ENCODE data around the gene RAD51B.

The RAD51B gene

GRCh38 chr14:68223631-68224030 lies 404.1 kb downstream of the RAD51B start:
- no peaks in the 10 kb centered on the region for H3K27me3 ChIP-seq (replicated peaks; ENCODE audit: control insufficient read depth, insufficient read depth, low read length)
- peaks cover 7% of the 10 kb centered on the region for H3K4me1 ChIP-seq (ENCODE audit: control insufficient read depth, insufficient read depth, low read length)
- H3K36me3 ChIP-seq (ENCODE audit: control insufficient read depth, insufficient read depth, low read length, severe bottlenecking): no peaks in the 10 kb centered on the region
- no peak overlapping the region for H3K4me3 ChIP-seq (ENCODE audit: low read length)
- DNase-seq (ENCODE audit: low read depth): no peak
- H3K9me3 ChIP-seq (ENCODE audit: control insufficient read depth, low read length): no peaks in the 10 kb centered on the region
- H3K9ac ChIP-seq (ENCODE audit: low read length): peak overlapping the region; percentile 11

GRCh38 chr14:68225321-68225720 lies 405.7 kb downstream of the RAD51B start:
- H3K4me3 ChIP-seq (ENCODE audit: low read length): no peak overlapping the region
- no peaks in the 10 kb centered on the region for H3K9me3 ChIP-seq (ENCODE audit: control insufficient read depth, low read length)
- peaks cover 7% of the 10 kb centered on the region for H3K4me1 ChIP-seq (ENCODE audit: control insufficient read depth, insufficient read depth, low read length)
- H3K27me3 ChIP-seq (replicated peaks; ENCODE audit: control insufficient read depth, insufficient read depth, low read length): no peaks in the 10 kb centered on the region
- H3K9ac ChIP-seq (ENCODE audit: low read length): no peak overlapping the region
- no peaks in the 10 kb centered on the region for H3K36me3 ChIP-seq (ENCODE audit: control insufficient read depth, insufficient read depth, low read length, severe bottlenecking)
- DNase-seq (ENCODE audit: low read depth): no peak

- Histone ChIP-seq H3K9ac (ENCODE audit: low read length) (no peak overlapping the region), H3K4me1 (ENCODE audit: control insufficient read depth, insufficient read depth, low read length) (peaks cover 13% of the 10 kb centered on the region), H3K36me3 (ENCODE audit: control insufficient read depth, insufficient read depth, low read length, severe bottlenecking) (no peaks in the 10 kb centered on the region), H3K4me3 (ENCODE audit: low read length) (no peak overlapping the region), H3K27me3 (replicated peaks; ENCODE audit: control insufficient read depth, insufficient read depth, low read length) (no peaks in the 10 kb centered on the region), H3K9me3 (ENCODE audit: control insufficient read depth, low read length) (no peaks in the 10 kb centered on the region)
- DNase-seq (ENCODE audit: low read depth): no peak
Measured at GRCh38 chr14:68226523-68226922, 406.9 kb downstream of the RAD51B start.

GRCh38 chr14:68228656-68229055 lies 409.1 kb downstream of the RAD51B start:
- H3K4me3 ChIP-seq (ENCODE audit: low read length): no peak overlapping the region
- no peak for DNase-seq (ENCODE audit: low read depth)
- peaks cover 33% of the 10 kb centered on the region for H3K4me1 ChIP-seq (ENCODE audit: control insufficient read depth, insufficient read depth, low read length)
- H3K9ac ChIP-seq (ENCODE audit: low read length): no peak overlapping the region
- no peaks in the 10 kb centered on the region for H3K27me3 ChIP-seq (replicated peaks; ENCODE audit: control insufficient read depth, insufficient read depth, low read length)
- no peaks in the 10 kb centered on the region for H3K36me3 ChIP-seq (ENCODE audit: control insufficient read depth, insufficient read depth, low read length, severe bottlenecking)
- H3K9me3 ChIP-seq (ENCODE audit: control insufficient read depth, low read length): no peaks in the 10 kb centered on the region

- Histone ChIP-seq H3K9ac (ENCODE audit: low read length) (no peak overlapping the region), H3K27me3 (replicated peaks; ENCODE audit: control insufficient read depth, insufficient read depth, low read length) (no peaks in the 10 kb centered on the region), H3K4me1 (ENCODE audit: control insufficient read depth, insufficient read depth, low read length) (peaks cover 25% of the 10 kb centered on the region), H3K36me3 (ENCODE audit: control insufficient read depth, insufficient read depth, low read length, severe bottlenecking) (no peaks in the 10 kb centered on the region), H3K9me3 (ENCODE audit: control insufficient read depth, low read length) (no peaks in the 10 kb centered on the region), H3K4me3 (ENCODE audit: low read length) (no peak overlapping the region)
- no peak for DNase-seq (ENCODE audit: low read depth)
Measured at GRCh38 chr14:68229423-68230100, 410.0 kb downstream of the RAD51B start.

GRCh38 chr14:68230202-68230949 lies 410.8 kb downstream of the RAD51B start:
- Histone ChIP-seq H3K4me1 (ENCODE audit: control insufficient read depth, insufficient read depth, low read length) (peaks cover 25% of the 10 kb centered on the region), H3K9me3 (ENCODE audit: control insufficient read depth, low read length) (no peaks in the 10 kb centered on the region), H3K9ac (ENCODE audit: low read length) (no peak overlapping the region), H3K4me3 (ENCODE audit: low read length) (no peak overlapping the region), H3K36me3 (ENCODE audit: control insufficient read depth, insufficient read depth, low read length, severe bottlenecking) (no peaks in the 10 kb centered on the region), H3K27me3 (replicated peaks; ENCODE audit: control insufficient read depth, insufficient read depth, low read length) (no peaks in the 10 kb centered on the region)
- no peak for DNase-seq (ENCODE audit: low read depth)

- peak; percentile 69 for DNase-seq (ENCODE audit: low read depth)
- Histone ChIP-seq H3K4me1 (ENCODE audit: control insufficient read depth, insufficient read depth, low read length) (peaks cover 25% of the 10 kb centered on the region), H3K36me3 (ENCODE audit: control insufficient read depth, insufficient read depth, low read length, severe bottlenecking) (no peaks in the 10 kb centered on the region), H3K4me3 (ENCODE audit: low read length) (peak overlapping the region; percentile 12), H3K9me3 (ENCODE audit: control insufficient read depth, low read length) (no peaks in the 10 kb centered on the region), H3K9ac (ENCODE audit: low read length) (peak overlapping the region; percentile 67), H3K27me3 (replicated peaks; ENCODE audit: control insufficient read depth, insufficient read depth, low read length) (no peaks in the 10 kb centered on the region)
Measured at GRCh38 chr14:68230950-68231717, 411.6 kb downstream of the RAD51B start.

GRCh38 chr14:68231898-68232297 lies 412.3 kb downstream of the RAD51B start:
- peaks cover 25% of the 10 kb centered on the region for H3K4me1 ChIP-seq (ENCODE audit: control insufficient read depth, insufficient read depth, low read length)
- H3K27me3 ChIP-seq (replicated peaks; ENCODE audit: control insufficient read depth, insufficient read depth, low read length): no peaks in the 10 kb centered on the region
- peak overlapping the region; percentile 49 for H3K4me3 ChIP-seq (ENCODE audit: low read length)
- H3K9ac ChIP-seq (ENCODE audit: low read length): peak overlapping the region; percentile 67
- DNase-seq (ENCODE audit: low read depth): peak; percentile 46
- no peaks in the 10 kb centered on the region for H3K36me3 ChIP-seq (ENCODE audit: control insufficient read depth, insufficient read depth, low read length, severe bottlenecking)
- H3K9me3 ChIP-seq (ENCODE audit: control insufficient read depth, low read length): no peaks in the 10 kb centered on the region

GRCh38 chr14:68232300-68233055 lies 412.9 kb downstream of the RAD51B start:
- Histone ChIP-seq H3K4me3 (ENCODE audit: low read length) (peak overlapping the region; percentile 49), H3K9me3 (ENCODE audit: control insufficient read depth, low read length) (no peaks in the 10 kb centered on the region), H3K27me3 (replicated peaks; ENCODE audit: control insufficient read depth, insufficient read depth, low read length) (no peaks in the 10 kb centered on the region), H3K9ac (ENCODE audit: low read length) (peak overlapping the region; percentile 67), H3K4me1 (ENCODE audit: control insufficient read depth, insufficient read depth, low read length) (peaks cover 25% of the 10 kb centered on the region), H3K36me3 (ENCODE audit: control insufficient read depth, insufficient read depth, low read length, severe bottlenecking) (no peaks in the 10 kb centered on the region)
- DNase-seq (ENCODE audit: low read depth): peak; percentile 99

GRCh38 chr14:68233101-68233784 lies 413.7 kb downstream of the RAD51B start:
- Histone ChIP-seq H3K36me3 (ENCODE audit: control insufficient read depth, insufficient read depth, low read length, severe bottlenecking) (no peaks in the 10 kb centered on the region), H3K4me1 (ENCODE audit: control insufficient read depth, insufficient read depth, low read length) (peaks cover 25% of the 10 kb centered on the region), H3K27me3 (replicated peaks; ENCODE audit: control insufficient read depth, insufficient read depth, low read length) (no peaks in the 10 kb centered on the region), H3K9me3 (ENCODE audit: control insufficient read depth, low read length) (no peaks in the 10 kb centered on the region), H3K9ac (ENCODE audit: low read length) (peak overlapping the region; percentile 15), H3K4me3 (ENCODE audit: low read length) (no peak overlapping the region)
- DNase-seq (ENCODE audit: low read depth): no peak
